ENCODE measurements around the gene ATP1A4.
A peak's percentile ranks its signal among the peaks of the same experiment; 100 is the strongest.

The ATP1A4 gene

GRCh38 chr1:160204526-160205241 lies 53.3 kb downstream of the ATP1A4 start:
- Histone ChIP-seq H3K9me2 (replicated peaks; ENCODE audit: control insufficient read depth, low read length) (no peaks in the 10 kb centered on the region), H4K20me1 (ENCODE audit: control insufficient read depth, insufficient read depth, low read depth, low read length) (no peaks in the 10 kb centered on the region; the same call in 1 of the 2 replicates), H3K4me3 (ENCODE audit: low read length) (peak overlapping the region; percentile 97), H3K79me2 (ENCODE audit: control insufficient read depth, low read length) (peaks cover 44% of the 10 kb centered on the region), H3F3A (ENCODE audit: control insufficient read depth, insufficient read depth) (peaks cover 10% of the 10 kb centered on the region), H3K9me3 (ENCODE audit: control insufficient read depth, insufficient read depth, low read length) (no peaks in the 10 kb centered on the region), H3K27ac (ENCODE audit: low read depth, low read length) (peak overlapping the region; percentile 100), H3K27me3 (ENCODE audit: control insufficient read depth, low read length) (no peaks in the 10 kb centered on the region), H3K4me1 (ENCODE audit: control insufficient read depth, low read length) (peaks cover 49% of the 10 kb centered on the region), H3K4me2 (ENCODE audit: low read length) (peak overlapping the region; percentile 93), H3K36me3 (ENCODE audit: control insufficient read depth, low read length) (peaks cover 43% of the 10 kb centered on the region)
- TF ChIP-seq EZH2phosphoT487 (IDR thresholded peaks at IDR 0.05; ENCODE audit: borderline replicate concordance, low read length): no peak
- no peak for TF ChIP-seq CTCF (IDR thresholded peaks at IDR 0.05; ENCODE audit: low read depth, low read length, poor library complexity, severe bottlenecking)

GRCh38 chr1:160205242-160206035 lies 54.0 kb downstream of the ATP1A4 start, which contains the start of gene PEA15:
TSS of gene PEA15 (plus strand) at chr1:160205384. CDS start at chr1:160211545, 6,161 bp downstream.
- H3K27me3 ChIP-seq (ENCODE audit: control insufficient read depth, low read length): no peaks in the 10 kb centered on the region
- no peaks in the 10 kb centered on the region for H3K9me2 ChIP-seq (replicated peaks; ENCODE audit: control insufficient read depth, low read length)
- peaks cover 52% of the 10 kb centered on the region for H3K79me2 ChIP-seq (ENCODE audit: control insufficient read depth, low read length)
- TF ChIP-seq CTCF (IDR thresholded peaks at IDR 0.05; ENCODE audit: low read depth, low read length, poor library complexity, severe bottlenecking) (no peak), EZH2phosphoT487 (IDR thresholded peaks at IDR 0.05; ENCODE audit: borderline replicate concordance, low read length) (no peak)
- peaks cover 10% of the 10 kb centered on the region for H3F3A ChIP-seq (ENCODE audit: control insufficient read depth, insufficient read depth)
- H3K4me1 ChIP-seq (ENCODE audit: control insufficient read depth, low read length): peaks cover 48% of the 10 kb centered on the region
- H3K36me3 ChIP-seq (ENCODE audit: control insufficient read depth, low read length): peaks cover 50% of the 10 kb centered on the region
- H3K4me3 ChIP-seq (ENCODE audit: low read length): peak within 1 kb of the TSS; percentile 97
- H3K4me2 ChIP-seq (ENCODE audit: low read length): peak within 1 kb of the TSS; percentile 93
- H3K27ac ChIP-seq (ENCODE audit: low read depth, low read length): peak within 1 kb of the TSS; percentile 100
- H3K9me3 ChIP-seq (ENCODE audit: control insufficient read depth, insufficient read depth, low read length): no peaks in the 10 kb centered on the region
- no peaks in the 10 kb centered on the region; the same call in 1 of the 2 replicates for H4K20me1 ChIP-seq (ENCODE audit: control insufficient read depth, insufficient read depth, low read depth, low read length)

- H3K9me3 ChIP-seq (ENCODE audit: control insufficient read depth, insufficient read depth, low read length): no peaks in the 10 kb centered on the region
- peak overlapping the region; percentile 93 for H3K4me2 ChIP-seq (ENCODE audit: low read length)
- H3F3A ChIP-seq (ENCODE audit: control insufficient read depth, insufficient read depth): peaks cover 10% of the 10 kb centered on the region
- H3K4me1 ChIP-seq (ENCODE audit: control insufficient read depth, low read length): peaks cover 43% of the 10 kb centered on the region
- no peaks in the 10 kb centered on the region for H3K9me2 ChIP-seq (replicated peaks; ENCODE audit: control insufficient read depth, low read length)
- peak overlapping the region; percentile 100 for H3K27ac ChIP-seq (ENCODE audit: low read depth, low read length)
- H3K27me3 ChIP-seq (ENCODE audit: control insufficient read depth, low read length): no peaks in the 10 kb centered on the region
- no peak for TF ChIP-seq EZH2phosphoT487 (IDR thresholded peaks at IDR 0.05; ENCODE audit: borderline replicate concordance, low read length)
- no peak for TF ChIP-seq CTCF (IDR thresholded peaks at IDR 0.05; ENCODE audit: low read depth, low read length, poor library complexity, severe bottlenecking)
- no peaks in the 10 kb centered on the region; the same call in 1 of the 2 replicates for H4K20me1 ChIP-seq (ENCODE audit: control insufficient read depth, insufficient read depth, low read depth, low read length)
- H3K79me2 ChIP-seq (ENCODE audit: control insufficient read depth, low read length): peaks cover 58% of the 10 kb centered on the region
- peak overlapping the region; percentile 97 for H3K4me3 ChIP-seq (ENCODE audit: low read length)
- peaks cover 56% of the 10 kb centered on the region for H3K36me3 ChIP-seq (ENCODE audit: control insufficient read depth, low read length)
Measured at GRCh38 chr1:160206036-160206389, 54.6 kb downstream of the ATP1A4 start.

All from DOHH2 (cell line).